ENCODE data around the gene SLC15A4.
"Not testable (repeated sequence)": the region's sequence is repeated elsewhere in the genome, so short reads cannot be mapped to it uniquely, and the experiment has no call there.

SLC15A4 gene

GRCh38 chr12:128823916-128824839, at the start of gene SLC15A4:
SLC15A4 (minus strand) TSS chr12:128823958; CDS start chr12:128823943, 15 bp downstream.
- in situ Hi-C loops (cut with MboI; ENCODE audit: low pct_unique_long_range_greater_than_20kb, low sequenced_read_pairs) = no loop called here
- DNase-seq = peak; percentile 88

- no peak for DNase-seq
- in situ Hi-C loops (cut with MboI; ENCODE audit: low pct_unique_long_range_greater_than_20kb, low sequenced_read_pairs) = no loop called here
Observed at GRCh38 chr12:128872303-128872702, 48.5 kb upstream of the SLC15A4 start.

DNA sequence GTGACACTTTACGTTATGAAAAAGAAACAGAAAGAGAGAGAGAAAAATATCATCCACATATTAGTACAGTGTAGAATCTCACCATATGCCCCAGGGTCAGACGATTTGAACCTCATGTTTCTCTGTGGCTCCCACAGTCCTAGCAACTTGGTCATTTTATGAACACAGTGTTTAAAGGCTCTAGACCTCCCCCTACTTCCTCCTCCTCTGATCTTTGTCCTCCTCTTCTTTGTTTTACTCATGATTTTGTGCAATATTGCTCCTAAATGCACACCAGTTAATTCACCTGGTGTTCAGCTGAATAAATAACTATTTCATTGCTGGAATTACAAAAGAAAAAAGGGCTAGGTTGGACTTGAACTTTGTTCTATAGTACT, 47.7 kb upstream of the SLC15A4 start:
- DNase-seq = no peak
- in situ Hi-C loops (cut with MboI; ENCODE audit: low pct_unique_long_range_greater_than_20kb, low sequenced_read_pairs) = no loop called here

GRCh38 chr12:128867466-128867865, 43.7 kb upstream of the SLC15A4 start:
- no peak for DNase-seq
- in situ Hi-C loops (cut with MboI; ENCODE audit: low pct_unique_long_range_greater_than_20kb, low sequenced_read_pairs) = no loop called here

- in situ Hi-C loops (cut with MboI; ENCODE audit: low pct_unique_long_range_greater_than_20kb, low sequenced_read_pairs) = no loop called here
- no peak for DNase-seq
Observed at GRCh38 chr12:128864516-128865186, 40.9 kb upstream of the SLC15A4 start.

DNA sequence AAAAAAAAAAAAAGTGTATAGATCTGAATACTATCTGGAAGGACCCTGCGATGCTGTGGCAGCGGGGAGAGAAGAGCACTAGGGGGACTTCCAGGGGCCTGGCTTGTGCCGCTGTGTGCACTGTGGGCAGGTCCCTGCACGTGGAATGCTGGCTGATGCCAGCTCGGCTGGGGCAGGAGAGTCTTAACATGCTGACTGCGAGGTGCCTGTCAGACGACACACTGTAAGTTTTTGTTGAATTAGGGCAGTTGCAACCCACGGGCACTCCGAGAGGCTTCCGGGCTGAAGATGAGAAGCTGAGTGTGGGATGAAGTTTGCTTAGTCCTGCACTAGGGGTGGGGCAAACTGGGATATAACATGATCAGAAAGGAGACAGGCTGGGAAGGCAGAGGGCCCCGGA, 40.2 kb upstream of the SLC15A4 start:
- no peak for DNase-seq
- in situ Hi-C loops (cut with MboI; ENCODE audit: low pct_unique_long_range_greater_than_20kb, low sequenced_read_pairs) = no loop called here

GRCh38 chr12:128861226-128862016, 37.7 kb upstream of the SLC15A4 start:
- no peak for DNase-seq
- in situ Hi-C loops (cut with MboI; ENCODE audit: low pct_unique_long_range_greater_than_20kb, low sequenced_read_pairs) = no loop called here

DNA sequence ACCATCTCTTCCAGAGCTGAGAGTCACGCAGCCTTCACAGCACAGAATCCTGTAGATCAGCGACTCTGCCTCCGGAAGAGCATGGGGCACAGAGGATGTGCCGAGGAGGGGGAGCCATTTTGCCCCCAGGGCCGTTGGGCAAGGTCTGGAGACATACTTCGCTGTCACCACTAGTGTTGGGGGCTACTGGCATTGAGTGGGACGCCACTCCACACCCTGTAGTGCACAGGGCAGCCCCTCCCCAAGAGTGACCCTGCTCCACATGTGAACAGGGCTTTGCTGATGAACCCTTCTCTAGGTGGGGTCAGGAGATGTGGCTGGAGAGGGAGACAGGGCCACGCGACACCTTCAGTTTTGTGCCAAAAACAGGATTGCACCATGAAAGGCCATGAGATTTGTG, 35.6 kb upstream of the SLC15A4 start:
- in situ Hi-C loops (cut with MboI; ENCODE audit: low pct_unique_long_range_greater_than_20kb, low sequenced_read_pairs) = no loop called here
- no peak for DNase-seq

DNA sequence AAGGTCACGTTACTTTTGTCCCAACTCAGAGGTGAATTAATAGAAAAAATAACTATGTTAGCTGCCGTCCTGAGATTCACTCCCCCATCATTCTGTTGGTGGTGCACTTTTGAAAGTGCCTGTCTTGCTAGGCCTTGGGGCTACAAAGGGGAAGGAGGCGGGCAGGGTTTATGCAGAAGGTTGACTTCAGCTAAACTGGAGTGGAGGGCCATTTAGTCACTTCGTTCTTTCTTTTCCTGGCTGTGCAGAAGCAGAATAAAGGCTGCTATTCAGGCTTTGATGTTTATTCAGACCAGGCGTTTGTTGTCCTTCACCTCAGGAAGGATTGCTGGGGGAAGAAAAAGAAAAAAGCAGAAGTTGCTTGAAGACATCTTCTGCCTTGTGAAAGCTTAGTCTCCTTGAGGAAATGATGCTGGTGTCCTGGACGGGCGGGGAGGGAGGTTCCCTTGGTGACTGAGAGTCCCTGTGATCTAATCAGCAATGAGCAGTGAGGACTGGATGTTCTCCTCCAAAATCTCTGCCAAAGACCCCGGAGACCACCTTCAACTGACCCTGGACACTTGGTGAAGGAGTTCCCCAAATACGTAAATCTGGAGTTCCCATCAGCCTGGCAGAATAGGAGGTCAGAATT, 33.5 kb upstream of the SLC15A4 start:
- in situ Hi-C loops (cut with MboI; ENCODE audit: low pct_unique_long_range_greater_than_20kb, low sequenced_read_pairs) = no loop called here
- DNase-seq = peak; percentile 8

DNA sequence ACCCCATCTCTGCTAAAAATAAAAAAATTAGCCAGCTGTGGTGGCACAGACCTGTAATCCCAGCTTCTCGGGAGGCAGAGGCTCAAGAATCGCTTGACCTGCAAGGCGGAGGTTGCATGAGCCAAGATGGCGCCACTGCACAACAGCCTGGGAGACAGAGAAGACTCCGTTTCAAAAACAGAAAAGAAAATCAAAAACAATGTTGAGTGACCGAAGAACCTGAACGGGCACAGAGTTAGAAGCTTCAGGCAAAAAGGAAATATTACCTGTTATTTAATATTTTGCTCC, 33.0 kb upstream of the SLC15A4 start:
- no peak for DNase-seq
- in situ Hi-C loops (cut with MboI; ENCODE audit: low pct_unique_long_range_greater_than_20kb, low sequenced_read_pairs) = no loop called here

DNA sequence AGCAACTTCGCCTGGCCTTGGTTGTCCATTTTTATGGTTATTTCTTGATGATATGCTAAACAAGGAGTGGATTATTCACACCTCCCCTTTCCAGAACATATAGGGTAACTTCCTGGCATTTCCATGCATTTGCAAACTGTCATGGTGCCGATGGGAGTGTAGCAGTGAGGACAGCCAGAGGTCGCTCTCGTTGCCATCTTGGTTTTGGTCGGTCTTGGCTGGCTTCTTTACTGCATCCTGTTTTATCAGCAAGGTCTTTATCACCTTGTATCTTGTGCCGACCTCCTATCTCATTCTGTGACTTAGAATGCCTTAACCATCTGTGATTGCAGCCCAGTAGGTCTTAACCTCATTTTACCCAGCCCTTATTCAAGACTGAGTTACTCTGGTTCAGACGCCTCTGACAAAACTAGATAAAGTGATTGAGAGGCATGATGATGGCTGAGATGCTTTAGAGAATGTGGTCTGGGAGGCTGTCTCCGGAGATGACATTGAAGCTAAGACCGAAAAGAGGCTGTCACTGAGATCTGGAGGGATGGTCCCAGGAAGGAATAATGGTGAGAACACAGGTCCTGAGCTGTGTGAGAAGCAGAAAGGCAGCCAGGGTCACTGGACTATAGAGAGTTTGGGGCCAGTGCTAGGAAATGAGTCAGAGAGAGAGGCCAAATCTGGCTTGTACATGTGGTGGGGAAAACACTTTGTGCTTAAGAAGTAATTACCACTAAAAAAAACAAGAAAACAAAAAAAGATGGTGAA, 32.5 kb upstream of the SLC15A4 start:
- in situ Hi-C loops (cut with MboI; ENCODE audit: low pct_unique_long_range_greater_than_20kb, low sequenced_read_pairs) = no loop called here
- DNase-seq = no peak

DNA sequence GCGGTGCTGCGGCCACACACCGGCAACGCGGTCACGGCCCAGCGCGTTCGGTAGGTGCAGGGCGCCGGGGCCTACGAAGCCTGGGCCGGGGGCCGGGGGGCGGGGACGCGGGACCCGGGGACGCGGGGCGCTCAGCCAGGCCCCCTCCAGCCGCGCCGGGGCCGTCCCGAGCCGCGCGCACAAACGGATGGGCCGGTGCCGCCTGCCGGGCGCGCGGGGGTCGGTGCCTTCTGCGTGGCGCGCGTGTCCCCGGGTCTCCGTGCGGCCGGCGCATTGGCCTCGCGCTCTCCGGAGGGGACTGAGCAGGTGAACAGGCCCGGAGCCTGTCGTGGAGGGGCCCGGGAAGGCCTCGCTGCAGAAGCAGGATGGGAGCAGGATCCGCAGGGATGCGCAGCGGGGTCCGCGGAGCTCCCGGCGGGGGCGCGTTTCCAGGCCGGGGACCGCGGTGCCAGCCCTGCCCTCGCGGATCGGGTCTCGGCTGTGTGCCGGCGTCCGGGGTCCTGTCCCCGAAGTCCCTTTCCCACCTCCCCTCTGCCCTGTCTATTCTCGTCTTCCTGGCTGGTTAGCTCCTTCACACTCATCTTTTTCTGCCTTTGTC, 29.9 kb upstream of the SLC15A4 start:
- no peak for DNase-seq
- in situ Hi-C loops (cut with MboI; ENCODE audit: low pct_unique_long_range_greater_than_20kb, low sequenced_read_pairs) = no loop called here

DNA sequence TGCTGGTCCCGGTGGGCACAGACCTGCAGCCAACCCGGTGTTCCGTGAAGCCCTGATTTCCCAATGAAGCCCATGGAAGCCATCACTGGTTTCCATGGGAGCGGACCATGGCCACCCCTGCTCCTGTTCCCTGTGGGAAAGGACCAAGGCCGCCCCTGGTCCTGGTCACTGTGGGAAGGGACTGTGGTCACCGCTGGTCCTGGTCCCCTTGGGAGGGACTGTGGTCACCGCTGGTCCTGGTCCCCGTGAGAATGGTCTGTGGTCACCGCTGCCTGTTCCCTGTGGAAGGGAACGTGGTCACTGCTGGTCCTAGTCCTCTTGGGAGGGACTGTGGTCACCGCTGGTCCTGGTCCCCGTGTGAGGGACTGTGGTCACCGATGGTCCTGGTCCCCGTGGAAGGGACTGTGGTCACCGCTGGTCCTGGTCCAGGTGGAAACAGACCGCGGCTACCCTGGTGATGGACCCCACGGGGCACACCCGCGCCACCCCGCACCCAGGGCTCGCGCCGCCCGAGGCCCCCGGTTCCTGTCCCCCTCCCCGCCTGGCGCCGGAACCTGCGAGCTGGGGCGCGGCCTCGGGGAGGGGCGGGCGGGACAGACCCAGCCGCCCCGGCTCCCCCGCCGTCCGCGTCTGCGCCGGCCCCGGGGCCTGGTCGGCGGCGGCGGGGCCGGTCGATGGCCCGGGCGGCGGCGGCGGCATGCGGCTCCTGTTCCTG, 29.3 kb upstream of the SLC15A4 start, which contains the start of gene GLT1D1:
Gene GLT1D1, plus strand, starts transcription at position 594 of the 715 bp plus-strand sequence. Its CDS starts 104 bp downstream, at position 698.
- in situ Hi-C loops (cut with MboI; ENCODE audit: low pct_unique_long_range_greater_than_20kb, low sequenced_read_pairs) = no loop called here
- no peak for DNase-seq

- no peak for DNase-seq
- in situ Hi-C loops (cut with MboI; ENCODE audit: low pct_unique_long_range_greater_than_20kb, low sequenced_read_pairs) = no loop called here
Observed at GRCh38 chr12:128852026-128852698, 28.4 kb upstream of the SLC15A4 start.

- DNase-seq; in situ Hi-C loops (cut with MboI; ENCODE audit: low pct_unique_long_range_greater_than_20kb, low sequenced_read_pairs): not testable (repeated sequence)
Observed at GRCh38 chr12:128851429-128851828, 27.7 kb upstream of the SLC15A4 start.

- in situ Hi-C loops (cut with MboI; ENCODE audit: low pct_unique_long_range_greater_than_20kb, low sequenced_read_pairs) = no loop called here
- DNase-seq = no peak
Observed at GRCh38 chr12:128850400-128850799, 26.6 kb upstream of the SLC15A4 start.

- in situ Hi-C loops (cut with MboI; ENCODE audit: low pct_unique_long_range_greater_than_20kb, low sequenced_read_pairs); DNase-seq: not testable (repeated sequence)
Observed at GRCh38 chr12:128849806-128850205, 26.0 kb upstream of the SLC15A4 start.
